CD4-positive, alpha-beta T cell treated with Interleukin-4 for 4 hours (primary cell): ENCODE measurements around the gene ST13.
"Not testable (repeated sequence)": the region's sequence is repeated elsewhere in the genome, so short reads cannot be mapped to it uniquely, and the experiment has no call there.

Experiments used
- DNase-seq: peaks from one replicate; pipeline ENCODE4 v3.0.0-alpha.2; 2020

Gene ST13

DNA sequence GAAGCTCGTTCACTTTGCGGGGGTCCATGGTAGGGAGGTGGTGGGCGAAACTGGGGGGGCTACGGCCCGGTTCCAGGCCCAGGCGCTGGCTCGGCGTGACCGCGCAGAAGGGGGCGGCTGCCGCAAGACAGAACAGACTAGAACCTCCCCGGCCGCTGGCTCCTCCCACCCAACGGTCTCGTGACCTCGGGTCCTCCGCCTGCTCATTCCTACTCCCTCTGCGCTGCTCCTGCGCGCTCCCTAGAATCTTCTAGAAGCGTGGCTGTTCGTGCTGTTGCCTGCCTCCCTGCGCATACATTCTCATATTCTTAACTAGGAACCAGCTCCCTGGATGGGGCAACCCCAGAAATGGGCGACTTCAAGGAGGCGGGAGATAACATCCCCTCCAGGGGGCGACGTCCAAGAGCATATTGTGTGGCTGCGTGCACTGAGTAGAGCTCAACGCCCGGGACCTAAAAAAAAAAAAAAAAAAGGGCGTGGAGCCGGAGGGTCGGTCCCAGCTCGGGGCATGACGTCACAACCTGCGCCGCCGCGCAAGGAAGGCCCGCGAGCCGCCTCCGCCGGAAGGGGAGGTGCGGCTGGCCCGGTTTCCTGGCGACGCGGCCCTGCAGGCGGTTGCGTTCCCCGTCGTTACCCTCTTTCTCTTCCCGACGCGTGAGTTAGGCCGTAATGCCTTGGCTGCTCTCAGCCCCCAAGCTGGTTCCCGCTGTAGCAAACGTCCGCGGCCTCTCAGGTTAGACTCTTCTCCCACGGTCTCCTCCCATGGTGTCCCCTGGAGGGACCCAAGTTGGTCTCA, at the start of gene ST13, which contains the start of gene XPNPEP3:
Gene ST13 (minus strand): TSS at position 127 of the 796 bp plus-strand sequence. CDS start 99 bp downstream, at position 28.
Gene XPNPEP3 (plus strand): TSS at position 636 of the 796 bp plus-strand sequence. CDS start 34 bp downstream, at position 670.
- DNase-seq, result peak; percentile 96

DNA sequence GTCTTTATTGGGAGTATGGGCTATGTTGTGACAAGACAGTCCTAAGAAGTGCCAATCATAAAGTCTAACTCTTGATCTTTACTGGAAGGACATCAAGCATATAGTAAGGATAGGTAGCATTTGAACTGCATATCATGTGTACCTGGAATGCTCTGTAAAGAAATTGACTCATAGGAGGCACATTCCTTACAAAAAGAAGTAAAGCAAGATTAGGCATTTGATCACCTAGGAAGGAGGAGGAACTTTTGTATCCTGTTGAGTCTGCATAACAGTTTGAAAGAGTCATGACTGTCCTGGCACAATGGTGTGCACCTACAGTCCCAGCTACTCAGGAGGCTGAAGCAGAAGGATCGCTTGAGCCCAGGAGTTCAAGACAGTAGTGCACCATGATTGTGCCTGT, 47.7 kb upstream of the ST13 start:
- no peak for DNase-seq

GRCh38 chr22:40898850-40899357, 42.5 kb upstream of the ST13 start:
- DNase-seq, result peak; percentile 66

DNA sequence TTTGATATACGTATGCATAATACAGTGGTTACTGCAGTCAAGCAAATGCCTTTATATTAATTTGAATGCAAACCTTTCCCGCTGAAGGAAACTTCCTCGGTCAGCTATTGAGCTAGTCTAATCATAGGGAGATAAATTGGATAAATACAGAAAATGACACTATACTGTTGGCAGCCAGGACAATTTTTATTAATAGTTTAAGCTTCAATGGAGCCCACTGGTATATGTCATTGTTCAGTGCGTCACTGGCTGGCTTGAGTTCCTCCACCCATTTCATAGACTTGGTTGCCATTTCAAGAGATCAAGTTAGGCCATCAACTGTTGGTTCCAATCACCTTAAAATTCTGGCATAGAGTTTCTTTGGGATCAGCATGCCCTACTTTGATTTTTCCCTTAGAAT, 38.0 kb upstream of the ST13 start:
- DNase-seq, result no peak

- DNase-seq, result no peak
Measured at GRCh38 chr22:40890881-40891280, 34.4 kb upstream of the ST13 start.

DNA sequence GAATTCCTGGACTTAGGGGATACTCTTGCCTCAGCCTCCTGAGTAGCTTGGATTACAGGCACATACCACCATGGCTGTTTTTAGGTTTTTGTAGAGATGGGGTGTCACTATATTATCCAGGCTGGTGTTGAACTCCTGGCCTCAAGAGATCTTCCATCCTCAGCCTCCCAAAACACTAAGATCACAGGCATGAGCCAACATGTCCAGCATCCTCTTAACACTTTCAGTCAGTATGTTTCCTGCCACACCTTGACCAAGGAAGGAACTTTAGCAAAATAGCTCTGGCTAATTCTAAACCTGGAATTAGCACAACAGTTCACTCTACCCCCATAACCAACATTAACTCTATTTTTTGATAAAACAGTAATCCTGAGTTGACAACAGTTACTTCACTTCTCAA, 32.7 kb upstream of the ST13 start:
- no peak for DNase-seq

- DNase-seq, result no peak
Measured at GRCh38 chr22:40878922-40879321, 22.5 kb upstream of the ST13 start.

- no peak for DNase-seq
Measured at GRCh38 chr22:40877488-40877887, 21.0 kb upstream of the ST13 start.

DNA sequence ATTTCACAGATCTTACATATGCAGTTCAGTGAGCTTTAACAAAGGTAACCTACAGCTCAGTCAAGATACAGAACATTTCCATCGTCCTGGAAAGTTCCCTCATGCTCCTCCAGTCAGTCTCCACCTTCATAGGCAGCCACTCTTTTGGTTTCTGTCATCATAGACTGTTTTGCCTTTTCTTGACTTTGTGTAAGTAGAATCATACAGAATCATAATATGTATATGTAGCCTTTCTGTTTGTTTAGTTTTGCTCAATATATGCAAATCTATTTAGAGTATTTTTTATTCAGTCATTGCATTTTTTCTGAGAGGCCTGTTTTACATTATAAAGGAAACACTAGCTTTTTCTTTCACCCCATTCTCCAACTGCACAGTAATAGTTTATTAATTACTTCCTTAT, 20.5 kb upstream of the ST13 start:
- no peak for DNase-seq

- DNase-seq, result no peak
Measured at GRCh38 chr22:40875111-40875510, 18.7 kb upstream of the ST13 start.

- DNase-seq, result no peak
Measured at GRCh38 chr22:40874016-40874415, 17.6 kb upstream of the ST13 start.

DNA sequence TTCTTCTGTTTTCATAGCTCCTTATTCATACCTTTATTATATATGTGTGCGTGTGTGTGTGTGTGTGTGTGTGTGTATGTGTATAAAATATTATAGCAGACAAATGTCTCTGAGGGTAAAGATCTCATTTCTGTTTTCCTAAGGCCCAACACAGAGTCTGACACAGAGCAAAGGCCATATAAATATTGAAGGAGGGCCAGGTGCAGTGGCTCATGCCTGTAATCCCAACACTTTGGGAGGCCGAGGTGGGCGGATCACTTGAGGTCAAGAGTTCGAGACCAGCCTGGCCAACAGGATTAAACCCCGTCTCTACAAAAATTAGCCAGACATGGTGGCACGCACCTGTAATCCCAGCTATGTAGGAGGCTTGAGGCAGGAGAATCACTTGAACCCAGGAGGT, 11.9 kb upstream of the ST13 start:
- DNase-seq, result not testable (repeated sequence)

GRCh38 chr22:40867109-40867508, 10.7 kb upstream of the ST13 start:
- DNase-seq, result no peak

DNA sequence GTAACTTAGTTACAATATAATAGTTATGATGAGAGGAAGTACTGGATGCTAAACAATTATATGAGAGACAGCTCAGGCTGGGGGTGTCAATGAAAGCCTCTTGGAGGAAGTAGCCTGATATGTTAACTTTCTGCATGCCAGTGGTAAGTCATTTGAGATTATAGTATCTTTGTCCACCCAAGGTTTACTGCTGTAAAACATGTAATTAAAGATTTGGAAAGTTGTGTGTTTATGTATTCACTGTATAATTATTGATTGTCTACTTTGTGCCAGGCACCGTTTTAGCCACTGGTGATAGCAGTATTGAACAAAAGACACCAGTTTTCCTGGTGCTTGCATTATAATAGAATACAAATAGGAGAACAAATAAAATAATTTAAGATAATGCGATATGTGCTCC, 6.1 kb upstream of the ST13 start:
- no peak for DNase-seq

DNA sequence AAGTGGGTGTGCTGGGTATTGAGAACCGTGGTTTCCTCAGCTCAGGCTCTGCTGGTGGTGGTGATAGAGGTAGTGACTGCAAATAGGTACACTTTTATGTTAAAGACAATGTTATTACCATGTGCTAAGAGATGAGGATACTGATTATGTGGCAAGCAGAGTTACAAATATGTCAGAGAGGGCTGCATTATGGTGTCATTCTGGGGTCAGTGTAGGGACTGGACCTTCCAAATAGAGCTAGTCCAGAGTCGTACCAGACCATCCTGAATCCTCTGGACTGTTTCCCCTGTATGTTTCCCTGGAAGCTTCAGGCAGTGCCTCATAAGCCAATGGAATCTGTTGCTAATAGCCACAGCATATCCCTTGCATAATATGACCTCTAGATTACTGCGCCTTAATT, 5.6 kb upstream of the ST13 start, which contains the start of gene DNAJB7:
Gene DNAJB7 (minus strand): TSS at position 101 of the 400 bp plus-strand sequence. CDS start 119 bp downstream, outside the sequence.
- DNase-seq, result no peak

GRCh38 chr22:40857309-40857855, 943 bp upstream of the ST13 start:
- no peak for DNase-seq

GRCh38 chr22:40855979-40856512, 393 bp downstream of the ST13 start:
- DNase-seq, result peak; percentile 7

GRCh38 chr22:40855071-40855978, 1.1 kb downstream of the ST13 start:
- DNase-seq, result no peak

DNA sequence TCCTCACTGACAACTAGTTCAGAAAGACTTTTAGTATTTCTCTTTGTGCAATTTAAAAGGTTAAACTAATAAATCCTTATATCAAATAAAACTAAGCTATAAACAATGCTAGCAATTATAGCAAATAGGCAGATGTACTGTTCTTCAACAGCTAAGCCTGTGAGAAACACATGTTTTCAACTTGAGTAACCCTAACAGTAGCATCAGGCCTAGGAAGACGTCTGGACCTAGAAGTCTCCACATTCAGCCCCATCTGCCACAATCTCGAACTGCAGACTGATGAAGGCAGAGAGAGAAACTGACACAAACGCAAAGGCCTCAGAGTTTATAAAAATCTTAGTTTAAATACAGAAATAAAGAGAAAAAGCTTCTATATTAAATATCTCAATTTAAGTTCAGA, 2.5 kb downstream of the ST13 start:
- no peak for DNase-seq

DNA sequence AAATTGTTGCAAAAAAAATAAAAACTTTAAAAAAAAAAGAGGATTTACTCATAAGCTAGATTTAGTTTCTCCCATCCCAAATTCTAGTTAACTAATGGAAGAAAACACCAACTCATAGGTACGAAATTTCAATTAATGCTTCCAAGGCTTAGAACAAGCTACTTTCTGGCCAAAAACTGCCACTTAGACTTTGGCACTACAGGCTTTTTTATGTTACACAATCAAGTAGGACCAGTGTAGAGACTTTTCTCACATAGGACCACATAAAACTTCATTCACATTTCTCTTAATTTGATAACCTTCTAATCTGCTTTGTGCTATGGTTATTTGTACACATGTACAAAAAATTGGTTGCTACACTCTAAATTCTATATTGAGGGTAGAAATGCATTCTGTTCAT, 3.1 kb downstream of the ST13 start:
- no peak for DNase-seq

GRCh38 chr22:40845816-40846215, 10.6 kb downstream of the ST13 start:
- not testable (repeated sequence) for DNase-seq

- DNase-seq, result no peak
Measured at GRCh38 chr22:40844951-40845350, 11.5 kb downstream of the ST13 start.

- DNase-seq, result no peak
Measured at GRCh38 chr22:40838486-40838885, 18.0 kb downstream of the ST13 start.
